SU-DHL-6 (cell line): ENCODE measurements around the gene SOBP.

Experiments
- H2AFZ ChIP-seq: fragments of 200-600 bp; sonication (generic); 2 replicates; pipeline ENCODE4 v1.6.1; 2014; ENCODE audit warnings: low read depth, mild to moderate bottlenecking, moderate library complexity, mixed read lengths, antibody characterized with exemption, low read length; ENCODE audit not compliant: severe bottlenecking
- H3F3A ChIP-seq: fragments of 200-600 bp; shearing (Covaris generic); 2 replicates; pipeline ENCODE4 v1.6.0; 2016; ENCODE audit warnings: antibody characterized with exemption, mild to moderate bottlenecking; ENCODE audit not compliant: insufficient read depth
- H3K27ac ChIP-seq: fragments of 200-600 bp; sonication (generic); 2 replicates; pipeline ENCODE4 v1.5.1; 2016; ENCODE audit warnings: low read depth, mild to moderate bottlenecking, low read length, moderate library complexity, mixed read lengths
- H3K27me3 ChIP-seq: fragments of 200-600 bp; sonication (generic), shearing (Covaris generic); 2 replicates; pipeline ENCODE4 v1.6.0; 2014; ENCODE audit warnings: mild to moderate bottlenecking, low read length
- H3K36me3 ChIP-seq: fragments of 200-600 bp; sonication (generic); 2 replicates; pipeline ENCODE4 v1.6.1; 2014; ENCODE audit warnings: mild to moderate bottlenecking, low read length, mixed read lengths
- H3K4me2 ChIP-seq: fragments of 300-600, 200-600 bp; shearing (Covaris generic), sonication (generic); 2 replicates; pipeline ENCODE4 v1.6.0; 2014; ENCODE audit warnings: low read length, low read depth, mild to moderate bottlenecking; ENCODE audit not compliant: poor library complexity, severe bottlenecking
- H3K4me3 ChIP-seq: fragments of 200-600 bp; sonication (generic); 2 replicates; pipeline ENCODE4 v1.5.1; 2014; ENCODE audit warnings: antibody characterized with exemption, low read length, mild to moderate bottlenecking, mixed read lengths; ENCODE audit not compliant: insufficient read depth, poor library complexity, severe bottlenecking
- H3K79me2 ChIP-seq: fragments of 200-600 bp; sonication (generic); 2 replicates; pipeline ENCODE4 v1.6.1; 2014; ENCODE audit warnings: mild to moderate bottlenecking, low read length, moderate library complexity; ENCODE audit not compliant: insufficient read depth
- H3K9ac ChIP-seq: fragments of 200-600 bp; sonication (generic); 2 replicates; pipeline ENCODE4 v1.7.0; 2014; ENCODE audit warnings: mild to moderate bottlenecking, low read length
- H3K9me2 ChIP-seq: fragments of 200-600 bp; sonication (generic); replicated peaks from 2 replicates; pipeline ENCODE4 v1.6.1; 2014; ENCODE audit warnings: low read length; ENCODE audit not compliant: insufficient read depth
- H3K9me3 ChIP-seq: fragments of 200-600 bp; sonication (generic); 2 replicates; pipeline ENCODE4 v1.6.1; 2014; ENCODE audit warnings: low read length, mixed read lengths; ENCODE audit not compliant: insufficient read depth
- H4K20me1 ChIP-seq: fragments of 200-600 bp; sonication (generic); 2 replicates; pipeline ENCODE4 v1.6.1; 2014; ENCODE audit warnings: low read depth, mild to moderate bottlenecking, antibody characterized with exemption, low read length, moderate library complexity, mixed read lengths
- EZH2phosphoT487 ChIP-seq: fragments of 200-600 bp; sonication (generic), shearing (Covaris generic); conservative IDR thresholded peaks from 2 replicates; pipeline ENCODE4 v1.6.1; 2018; ENCODE audit warnings: mild to moderate bottlenecking, antibody characterized with exemption, low read length, moderate library complexity, mixed read lengths
- TF ChIP-seq, protein P1 (sequence below): fragments of 200-600 bp; sonication (generic); IDR thresholded peaks from one replicate; pipeline ENCODE4 v1.5.1; 2017; ENCODE audit warnings: antibody characterized with exemption, mild to moderate bottlenecking, low read length, moderate library complexity; ENCODE audit not compliant: insufficient read depth, poor library complexity, severe bottlenecking

The SOBP gene

DNA sequence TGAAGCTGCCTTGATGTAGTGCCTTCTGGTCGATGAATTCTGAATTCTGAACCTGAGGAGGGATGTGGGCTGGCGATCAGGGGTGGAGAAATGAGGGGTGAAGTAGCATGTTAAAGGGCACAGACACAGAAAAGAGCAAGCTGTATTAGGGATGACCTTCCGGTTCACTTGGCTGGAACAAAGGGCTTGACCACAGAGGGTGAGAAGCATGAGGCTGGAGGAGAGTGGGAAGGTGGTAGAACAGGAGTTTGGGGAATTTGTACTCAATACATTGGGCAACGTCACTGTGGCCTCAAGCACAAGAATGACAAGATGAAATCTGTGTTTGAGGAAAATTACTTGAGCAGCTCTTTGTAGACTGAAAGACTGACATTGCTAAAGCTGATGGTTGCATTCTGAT lies 155.8 kb downstream of the SOBP start:
- no peaks in the 10 kb centered on the region for H3K27me3 ChIP-seq

DNA sequence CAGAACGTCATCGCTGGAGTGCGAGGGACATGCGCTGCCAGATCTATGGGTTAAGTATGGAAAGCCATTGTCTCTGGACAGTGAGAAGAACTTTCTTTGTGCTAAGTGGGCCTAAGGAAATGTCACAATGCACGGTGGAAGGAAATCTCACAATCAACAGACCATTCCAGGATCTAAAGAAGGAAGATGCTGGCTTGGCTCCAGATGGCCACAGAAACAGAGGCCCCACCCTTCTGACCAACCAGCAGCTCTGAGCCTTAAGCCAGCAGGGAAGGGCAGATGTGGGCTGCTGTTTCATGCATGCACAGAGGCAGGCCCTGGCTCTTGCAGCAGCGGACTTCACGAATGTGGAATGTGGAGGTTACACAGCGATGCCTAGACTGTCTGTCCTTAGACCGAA lies 156.3 kb downstream of the SOBP start:
- no peaks in the 10 kb centered on the region for H3K79me2 ChIP-seq
- peaks cover 17% of the 10 kb centered on the region for H3F3A ChIP-seq
- TF ChIP-seq, protein P1, sequence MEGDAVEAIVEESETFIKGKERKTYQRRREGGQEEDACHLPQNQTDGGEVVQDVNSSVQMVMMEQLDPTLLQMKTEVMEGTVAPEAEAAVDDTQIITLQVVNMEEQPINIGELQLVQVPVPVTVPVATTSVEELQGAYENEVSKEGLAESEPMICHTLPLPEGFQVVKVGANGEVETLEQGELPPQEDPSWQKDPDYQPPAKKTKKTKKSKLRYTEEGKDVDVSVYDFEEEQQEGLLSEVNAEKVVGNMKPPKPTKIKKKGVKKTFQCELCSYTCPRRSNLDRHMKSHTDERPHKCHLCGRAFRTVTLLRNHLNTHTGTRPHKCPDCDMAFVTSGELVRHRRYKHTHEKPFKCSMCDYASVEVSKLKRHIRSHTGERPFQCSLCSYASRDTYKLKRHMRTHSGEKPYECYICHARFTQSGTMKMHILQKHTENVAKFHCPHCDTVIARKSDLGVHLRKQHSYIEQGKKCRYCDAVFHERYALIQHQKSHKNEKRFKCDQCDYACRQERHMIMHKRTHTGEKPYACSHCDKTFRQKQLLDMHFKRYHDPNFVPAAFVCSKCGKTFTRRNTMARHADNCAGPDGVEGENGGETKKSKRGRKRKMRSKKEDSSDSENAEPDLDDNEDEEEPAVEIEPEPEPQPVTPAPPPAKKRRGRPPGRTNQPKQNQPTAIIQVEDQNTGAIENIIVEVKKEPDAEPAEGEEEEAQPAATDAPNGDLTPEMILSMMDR: no peak
- no peak for TF ChIP-seq EZH2phosphoT487
- no peak overlapping the region for H3K27ac ChIP-seq
- no peaks in the 10 kb centered on the region for H3K9me3 ChIP-seq
- H3K36me3 ChIP-seq: no peaks in the 10 kb centered on the region
- H3K9ac ChIP-seq: no peak overlapping the region
- H3K27me3 ChIP-seq: no peaks in the 10 kb centered on the region
- H3K4me3 ChIP-seq: no peak overlapping the region
- no peaks in the 10 kb centered on the region for H3K9me2 ChIP-seq
- no peak overlapping the region for H3K4me2 ChIP-seq
- H2AFZ ChIP-seq: no peak overlapping the region
- no peaks in the 10 kb centered on the region for H4K20me1 ChIP-seq

More for the DNA sequence above, 155.8 kb downstream of the SOBP start:
- H3F3A ChIP-seq: peaks cover 22% of the 10 kb centered on the region
- TF ChIP-seq EZH2phosphoT487: no peak
- TF ChIP-seq, protein P1: no peak
- H3K4me3 ChIP-seq: no peak overlapping the region
- H3K9ac ChIP-seq: no peak overlapping the region
- H3K9me2 ChIP-seq: no peaks in the 10 kb centered on the region
- no peaks in the 10 kb centered on the region for H3K36me3 ChIP-seq
- no peaks in the 10 kb centered on the region for H3K79me2 ChIP-seq
- H4K20me1 ChIP-seq: no peaks in the 10 kb centered on the region
- no peak overlapping the region for H3K4me2 ChIP-seq
- H2AFZ ChIP-seq: no peak overlapping the region
- H3K27ac ChIP-seq: no peak overlapping the region
- H3K9me3 ChIP-seq: no peaks in the 10 kb centered on the region

DNA sequence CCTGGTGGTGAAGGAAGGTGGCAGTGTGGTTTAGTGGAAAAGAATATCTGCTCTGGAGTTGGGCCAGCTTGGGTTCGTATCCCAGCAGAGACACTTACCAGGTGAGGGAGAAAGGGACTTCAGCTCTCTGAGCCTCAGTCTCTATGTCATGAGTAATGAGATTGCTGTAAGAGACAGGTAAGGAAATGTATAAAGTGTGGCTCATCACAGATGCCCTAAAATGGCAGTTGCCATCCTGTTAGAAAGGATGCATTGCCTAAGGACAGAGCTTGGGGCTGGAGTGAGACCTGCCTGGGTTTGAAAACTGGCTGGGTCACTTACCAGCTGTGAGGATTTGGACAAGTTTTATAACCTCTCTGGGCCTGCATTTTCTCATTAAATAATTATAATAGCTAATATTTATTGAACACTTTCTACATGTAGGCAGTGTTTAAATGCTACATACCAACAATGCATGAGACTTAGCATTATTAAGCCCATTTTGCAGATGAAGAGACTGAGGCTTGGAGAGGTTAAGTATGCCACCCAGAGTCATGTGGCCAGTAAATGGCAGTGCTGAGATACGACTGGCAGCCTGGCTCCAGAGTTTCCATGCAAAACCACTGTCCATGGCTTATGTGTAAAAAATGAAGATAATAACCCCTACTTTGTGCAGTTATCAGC lies 157.0 kb downstream of the SOBP start:
- Histone ChIP-seq H3K9me2 (no peaks in the 10 kb centered on the region), H3K9ac (no peak overlapping the region), H3F3A (peaks cover 23% of the 10 kb centered on the region), H3K27ac (no peak overlapping the region), H3K36me3 (no peaks in the 10 kb centered on the region), H3K27me3 (no peaks in the 10 kb centered on the region), H2AFZ (no peak overlapping the region), H3K4me3 (no peak overlapping the region), H3K79me2 (no peaks in the 10 kb centered on the region), H3K9me3 (no peaks in the 10 kb centered on the region), H4K20me1 (no peaks in the 10 kb centered on the region), H3K4me2 (no peak overlapping the region)
- TF ChIP-seq EZH2phosphoT487: no peak
- TF ChIP-seq, protein P1: no peak
